ENCODE results near the gene BPIFB6. TPM values are rescaled to one million over a fixed set of nuclear protein-coding genes. Genes with fewer than 3 reads are reported as not detected.

The BPIFB6 gene
- total and polyA plus RNA-seq, 2 of the 4 experiments (the other 2 are of a cell fraction), result not detected

GRCh38 chr20:33025318-33025876 is 6.1 kb upstream of the BPIFB6 start:
- TF ChIP-seq ELK1 (IDR thresholded peaks at IDR 0.05; ENCODE audit: borderline replicate concordance, low read depth, low read length), result no peak
- no peak for TF ChIP-seq RAD21 (IDR thresholded peaks at IDR 0.05; ENCODE audit: low read length)
- TF ChIP-seq CTCF (conservative IDR thresholded peaks at IDR 0.05; ENCODE audit: low read depth, low read length), result no peak
- TF ChIP-seq BHLHE40 (IDR thresholded peaks at IDR 0.05; ENCODE audit: low read depth, low read length), result no peak
- no peak for TF ChIP-seq SMC3 (IDR thresholded peaks at IDR 0.05; ENCODE audit: low read depth, low read length)
- TF ChIP-seq RFX5 (IDR thresholded peaks at IDR 0.05; ENCODE audit: low read depth, low read length), result no peak
- TF ChIP-seq CEBPB (IDR thresholded peaks at IDR 0.05; ENCODE audit: low read depth, low read length), result no peak
- TF ChIP-seq FOS (IDR thresholded peaks at IDR 0.05; ENCODE audit: low read depth, low read length), result no peak
- TF ChIP-seq MAZ (IDR thresholded peaks at IDR 0.05; ENCODE audit: borderline replicate concordance, low read depth, low read length), result no peak
- no peak for TF ChIP-seq MXI1 (IDR thresholded peaks at IDR 0.05; ENCODE audit: borderline replicate concordance, low read depth, low read length)
- TF ChIP-seq MAFK (IDR thresholded peaks at IDR 0.05; ENCODE audit: low read depth, low read length), result no peak
- TF ChIP-seq NFE2L2 (IDR thresholded peaks at IDR 0.05; ENCODE audit: low read depth, low read length), result no peak
- intact Hi-C loops (cut with micrococcal nuclease), result no loop called here
- ATAC-seq (ENCODE audit: low read depth), result no peak

More at GRCh38 chr20:33025318-33025876, 6.1 kb upstream of the BPIFB6 start:
- H3K4ac ChIP-seq (ENCODE audit: low read depth, low read length), result no peak overlapping the region
- H2AFZ ChIP-seq (replicated peaks; ENCODE audit: low read length, poor library complexity), result no peak overlapping the region
- no peaks in the 10 kb centered on the region for H4K20me1 ChIP-seq (ENCODE audit: insufficient read depth, low read length)
- H3K27me3 ChIP-seq (ENCODE audit: control insufficient read depth, insufficient read depth, low read length), result no peaks in the 10 kb centered on the region
- ChIA-PET CTCF (no interaction called here), POLR2A (ENCODE audit: unreplicated experiment) (no interaction called here)
- no peak for DNase-seq
- H3K56ac ChIP-seq (ENCODE audit: extremely low read depth, insufficient read depth, low read length), result no peak overlapping the region
- H2BK120ac ChIP-seq (ENCODE audit: low read depth, low read length), result no peak overlapping the region
- WGBS, 2 experiments (ENCODE audit: extremely low coverage in 2 of 2, insufficient read length in 1 of 2), result 45 to 100% methylated on average over 2 to 4 of the region's 9 CpGs
- H3K4me1 ChIP-seq (ENCODE audit: control insufficient read depth, insufficient read depth, low read length), result no peaks in the 10 kb centered on the region
- no peak overlapping the region for H2AK9ac ChIP-seq (replicated peaks; ENCODE audit: low read depth, low read length, poor library complexity)
- no peak overlapping the region for H3K27ac ChIP-seq (ENCODE audit: insufficient read depth, low read length)
- H3K23ac ChIP-seq (ENCODE audit: low read depth, low read length), result no peak overlapping the region
- H2BK15ac ChIP-seq (ENCODE audit: low read depth, low read length), result no peak overlapping the region
- no peak overlapping the region for H3K14ac ChIP-seq (replicated peaks; ENCODE audit: low read depth, low read length)
- H3K9me1 ChIP-seq (ENCODE audit: insufficient read depth, low read length), result no peaks in the 10 kb centered on the region
- H4K5ac ChIP-seq (ENCODE audit: low read depth, low read length), result no peak overlapping the region
- BruUV-seq (replicated peaks), result no TSS peak
- no peak overlapping the region for H4K8ac ChIP-seq (ENCODE audit: low read depth in 2 of 2, low read length in 2 of 2)
- H3K4me3 ChIP-seq (ENCODE audit: insufficient read depth, low read depth, low read length), result no peak overlapping the region
- H3K18ac ChIP-seq (ENCODE audit: low read depth, low read length), result no peak overlapping the region
- no peak overlapping the region for H2BK20ac ChIP-seq (ENCODE audit: low read depth, low read length)
- no peaks in the 10 kb centered on the region for H3K36me3 ChIP-seq (ENCODE audit: control insufficient read depth, insufficient read depth, low read length)
- no peak overlapping the region for H3K9ac ChIP-seq (ENCODE audit: low read depth, low read length)
- in situ Hi-C loops (cut with MboI; ENCODE audit: low sequenced_read_pairs) (no loop called here), dilution Hi-C loops (cut with HindIII; ENCODE audit: low sequenced_read_pairs, unreplicated experiment) (no loop called here)
- H4K91ac ChIP-seq (ENCODE audit: insufficient read depth, low read depth, low read length), result no peak overlapping the region
- no peaks in the 10 kb centered on the region for H3K9me3 ChIP-seq (ENCODE audit: control insufficient read depth, insufficient read depth, low read length)
- peak overlapping the region; percentile 46 for H2BK5ac ChIP-seq (ENCODE audit: low read depth, low read length, poor library complexity, severe bottlenecking)
- H2AK5ac ChIP-seq (ENCODE audit: low read depth, low read length), result no peak overlapping the region
- H3K79me1 ChIP-seq (ENCODE audit: low read depth in 1 of 2, low read length in 2 of 2), result no peaks in the 10 kb centered on the region
- H3K4me2 ChIP-seq (ENCODE audit: low read depth, low read length), result no peak overlapping the region

Data from IMR-90 (cell line).